ENCODE results near the gene SYT8. TPM values are rescaled to one million over a fixed set of nuclear protein-coding genes. Genes with fewer than 3 reads are reported as not detected.

SYT8 gene
- total RNA-seq, 1 donor from 2014 or later: not detected

Other genes starting within 250 kb of the SYT8 start
- gene KRTAP5-1, start 249.7 kb upstream of the SYT8 start, total RNA-seq: not detected in 2 replicates
- gene KRTAP5-2, start 236.7 kb upstream of the SYT8 start, total RNA-seq: not detected in 2 replicates
- gene KRTAP5-3, start 226.5 kb upstream of the SYT8 start, total RNA-seq: not detected in 2 replicates
- not detected in 2 replicates for gene KRTAP5-4, start 212.9 kb upstream of the SYT8 start, total RNA-seq
- not detected in 2 replicates for gene KRTAP5-5, start 205.2 kb upstream of the SYT8 start, total RNA-seq
- gene KRTAP5-6, start 137.8 kb upstream of the SYT8 start, total RNA-seq: 0.28 TPM in 1 of 2 replicates, not detected in the other
- gene IFITM10, start 84.4 kb upstream of the SYT8 start, total RNA-seq: 0.33 and 1.5 TPM in 2 replicates
- gene CTSD, start 71.1 kb upstream of the SYT8 start, total RNA-seq: 383 and 407 TPM in 2 replicates
- gene TNNI2, start 4.0 kb downstream of the SYT8 start, total RNA-seq: not detected in 2 replicates
- 0.42 TPM in 1 of 2 replicates, not detected in the other for gene LSP1, start 18.1 kb downstream of the SYT8 start, total RNA-seq
- not detected in 2 replicates for gene PRR33, start 56.9 kb downstream of the SYT8 start, total RNA-seq
- not detected in 2 replicates for gene TNNT3, start 84.7 kb downstream of the SYT8 start, total RNA-seq
- 74.5 and 128 TPM in 2 replicates for gene MRPL23, start 112.3 kb downstream of the SYT8 start, total RNA-seq
- gene H19, start 162.9 kb downstream of the SYT8 start, total RNA-seq: 9.7 and 66.4 TPM in 2 replicates

All from dermis blood vessel endothelial cell (primary cell).